Liver (tissue), 3 donors: ENCODE data around the gene IHH.

Source experiments
- EGR1 ChIP-seq, 2 donors: IDR thresholded peaks; 2 replicates each; pipeline ENCODE4 v1.6.1; 2016 to 2018; ENCODE audit warnings: antibody characterized with exemption in 2 of 2, low read depth in 2 of 2
- GABPA ChIP-seq, 2 donors: IDR thresholded peaks in 1 of 2; conservative IDR thresholded peaks in 1 of 2; 2 replicates each; pipeline ENCODE4 v1.6.1; 2016; ENCODE audit warnings: antibody characterized with exemption in 2 of 2, mild to moderate bottlenecking in 1 of 2, moderate library complexity in 1 of 2
- HNF4G ChIP-seq: IDR thresholded peaks from 2 replicates; pipeline ENCODE4 v1.6.1; 2016; ENCODE audit warnings: antibody characterized with exemption
- NR2F2 ChIP-seq: IDR thresholded peaks from 2 replicates; pipeline ENCODE4 v1.6.1; 2016; ENCODE audit warnings: antibody characterized with exemption
- RAD21 ChIP-seq, 2 donors: IDR thresholded peaks; 2 replicates each; pipeline ENCODE4 v1.6.1; 2016; ENCODE audit warnings: antibody characterized with exemption in 2 of 2, mild to moderate bottlenecking in 2 of 2
- REST ChIP-seq: IDR thresholded peaks from 2 replicates; pipeline ENCODE4 v1.6.1; 2016; ENCODE audit warnings: antibody characterized with exemption, mild to moderate bottlenecking
- SP1 ChIP-seq: IDR thresholded peaks from 2 replicates; pipeline ENCODE4 v1.6.1; 2018; ENCODE audit warnings: antibody characterized with exemption, mild to moderate bottlenecking
- TAF1 ChIP-seq: conservative IDR thresholded peaks from 2 replicates; pipeline ENCODE4 v1.6.1; 2016; ENCODE audit warnings: antibody characterized with exemption, mild to moderate bottlenecking
- YY1 ChIP-seq: IDR thresholded peaks from 2 replicates; pipeline ENCODE4 v1.6.1; 2016; ENCODE audit warnings: antibody characterized with exemption, mild to moderate bottlenecking
- TF ChIP-seq, protein P1 (sequence below): fragments of 150-350 bp; IDR thresholded peaks from 2 replicates; pipeline ENCODE4 v1.5.1; 2017; ENCODE audit warnings: improper control_type of control experiment, low read depth, low read length; ENCODE audit not compliant: missing input control
- TF ChIP-seq, protein P2 (sequence below): IDR thresholded peaks from 2 replicates; pipeline ENCODE4 v1.6.1; 2016; ENCODE audit warnings: antibody characterized with exemption
- TF ChIP-seq, protein P3 (sequence below): IDR thresholded peaks from 2 replicates; pipeline ENCODE4 v1.6.1; 2016; ENCODE audit warnings: antibody characterized with exemption
- TF ChIP-seq, protein P4 (sequence below): IDR thresholded peaks from 2 replicates; pipeline ENCODE4 v1.6.1; 2016; ENCODE audit warnings: antibody characterized with exemption
- donor health status: healthy.
- donor health status: healthy.

DNA sequence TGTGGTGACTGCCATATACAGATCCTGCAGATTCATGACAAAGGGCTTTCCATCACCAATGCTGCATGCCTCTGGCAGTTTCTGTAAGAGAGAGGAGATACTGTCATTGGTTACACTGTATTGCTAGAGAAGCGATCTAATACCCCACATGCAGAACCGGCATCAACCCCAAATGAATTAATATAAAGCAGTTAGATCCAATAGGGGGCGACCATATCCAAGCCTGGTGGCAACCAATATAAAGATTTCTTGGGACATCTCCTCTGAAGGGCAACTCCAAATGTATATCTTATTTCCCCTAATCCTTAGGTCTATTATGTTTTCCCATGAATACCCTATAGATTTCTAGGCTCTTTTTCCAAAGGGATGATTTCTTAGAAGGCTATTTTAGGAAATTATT is 17.4 kb upstream of the IHH start:
- TF ChIP-seq RAD21 (IDR thresholded peaks at IDR 0.05) (peak; percentile 32 to 44), YY1 (no peak), SP1 (no peak), GABPA (IDR thresholded peaks at IDR 0.05 in 1 of 2, conservative IDR thresholded peaks at IDR 0.05 in 1 of 2) (no peak), NR2F2 (no peak), EGR1 (IDR thresholded peaks at IDR 0.05; ENCODE audit: low read depth in 2 of 2) (no peak), TAF1 (no peak), HNF4G (no peak), REST (no peak)
- TF ChIP-seq, protein P1, sequence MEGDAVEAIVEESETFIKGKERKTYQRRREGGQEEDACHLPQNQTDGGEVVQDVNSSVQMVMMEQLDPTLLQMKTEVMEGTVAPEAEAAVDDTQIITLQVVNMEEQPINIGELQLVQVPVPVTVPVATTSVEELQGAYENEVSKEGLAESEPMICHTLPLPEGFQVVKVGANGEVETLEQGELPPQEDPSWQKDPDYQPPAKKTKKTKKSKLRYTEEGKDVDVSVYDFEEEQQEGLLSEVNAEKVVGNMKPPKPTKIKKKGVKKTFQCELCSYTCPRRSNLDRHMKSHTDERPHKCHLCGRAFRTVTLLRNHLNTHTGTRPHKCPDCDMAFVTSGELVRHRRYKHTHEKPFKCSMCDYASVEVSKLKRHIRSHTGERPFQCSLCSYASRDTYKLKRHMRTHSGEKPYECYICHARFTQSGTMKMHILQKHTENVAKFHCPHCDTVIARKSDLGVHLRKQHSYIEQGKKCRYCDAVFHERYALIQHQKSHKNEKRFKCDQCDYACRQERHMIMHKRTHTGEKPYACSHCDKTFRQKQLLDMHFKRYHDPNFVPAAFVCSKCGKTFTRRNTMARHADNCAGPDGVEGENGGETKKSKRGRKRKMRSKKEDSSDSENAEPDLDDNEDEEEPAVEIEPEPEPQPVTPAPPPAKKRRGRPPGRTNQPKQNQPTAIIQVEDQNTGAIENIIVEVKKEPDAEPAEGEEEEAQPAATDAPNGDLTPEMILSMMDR: no peak
- TF ChIP-seq, protein P2, sequence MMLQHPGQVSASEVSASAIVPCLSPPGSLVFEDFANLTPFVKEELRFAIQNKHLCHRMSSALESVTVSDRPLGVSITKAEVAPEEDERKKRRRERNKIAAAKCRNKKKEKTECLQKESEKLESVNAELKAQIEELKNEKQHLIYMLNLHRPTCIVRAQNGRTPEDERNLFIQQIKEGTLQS: no peak
- TF ChIP-seq, protein P3, sequence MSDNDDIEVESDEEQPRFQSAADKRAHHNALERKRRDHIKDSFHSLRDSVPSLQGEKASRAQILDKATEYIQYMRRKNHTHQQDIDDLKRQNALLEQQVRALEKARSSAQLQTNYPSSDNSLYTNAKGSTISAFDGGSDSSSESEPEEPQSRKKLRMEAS: no peak
- TF ChIP-seq, protein P4, sequence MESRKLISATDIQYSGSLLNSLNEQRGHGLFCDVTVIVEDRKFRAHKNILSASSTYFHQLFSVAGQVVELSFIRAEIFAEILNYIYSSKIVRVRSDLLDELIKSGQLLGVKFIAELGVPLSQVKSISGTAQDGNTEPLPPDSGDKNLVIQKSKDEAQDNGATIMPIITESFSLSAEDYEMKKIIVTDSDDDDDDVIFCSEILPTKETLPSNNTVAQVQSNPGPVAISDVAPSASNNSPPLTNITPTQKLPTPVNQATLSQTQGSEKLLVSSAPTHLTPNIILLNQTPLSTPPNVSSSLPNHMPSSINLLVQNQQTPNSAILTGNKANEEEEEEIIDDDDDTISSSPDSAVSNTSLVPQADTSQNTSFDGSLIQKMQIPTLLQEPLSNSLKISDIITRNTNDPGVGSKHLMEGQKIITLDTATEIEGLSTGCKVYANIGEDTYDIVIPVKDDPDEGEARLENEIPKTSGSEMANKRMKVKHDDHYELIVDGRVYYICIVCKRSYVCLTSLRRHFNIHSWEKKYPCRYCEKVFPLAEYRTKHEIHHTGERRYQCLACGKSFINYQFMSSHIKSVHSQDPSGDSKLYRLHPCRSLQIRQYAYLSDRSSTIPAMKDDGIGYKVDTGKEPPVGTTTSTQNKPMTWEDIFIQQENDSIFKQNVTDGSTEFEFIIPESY: no peak
